HepG2 (cell line): ENCODE data around the gene MORC3. TPM values are rescaled to one million over a fixed set of nuclear protein-coding genes. Genes with fewer than 3 reads are reported as not detected.

Experiments used
- DNMT3B ChIP-seq: conservative IDR thresholded peaks from 2 replicates; pipeline ENCODE4 v1.6.1; 2016; ENCODE audit warnings: missing biosample characterization, control low read depth
- FOXJ3 ChIP-seq: sonication (generic); formaldehyde crosslinking; IDR thresholded peaks from 2 replicates; pipeline ENCODE4 v1.4.0; 2020; ENCODE audit warnings: missing genetic modification reagents, mild to moderate bottlenecking, borderline replicate concordance
- HHEX ChIP-seq: IDR thresholded peaks from 2 replicates; pipeline ENCODE4 v1.6.1; 2016; ENCODE audit warnings: control low read depth
- MEF2D ChIP-seq: sonication (generic); formaldehyde crosslinking; IDR thresholded peaks from 2 replicates; pipeline ENCODE4 v1.5.1; 2020; ENCODE audit warnings: mild to moderate bottlenecking, missing genetic modification reagents
- RXRA ChIP-seq: sonication (generic); formaldehyde crosslinking; IDR thresholded peaks from 2 replicates; pipeline ENCODE4 v1.5.1; 2020; ENCODE audit warnings: missing genetic modification reagents
- SAP130 ChIP-seq: IDR thresholded peaks from 2 replicates; pipeline ENCODE4 v1.6.1; 2016; ENCODE audit warnings: low read depth
- SOX5 ChIP-seq: IDR thresholded peaks from 2 replicates; pipeline ENCODE4 v1.6.1; 2016; ENCODE audit warnings: borderline replicate concordance
- XRCC5 ChIP-seq: fragments of 200-400 bp; formaldehyde crosslinking; optimal IDR thresholded peaks from 2 replicates; pipeline ENCODE3; 2017; ENCODE audit warnings: mild to moderate bottlenecking, low read length
- YEATS2 ChIP-seq: sonication (generic); formaldehyde crosslinking; IDR thresholded peaks from 2 replicates; pipeline ENCODE4 v1.4.0; 2020; ENCODE audit warnings: missing genetic modification reagents, borderline replicate concordance
- ZBTB7B ChIP-seq: sonication (generic); formaldehyde crosslinking; IDR thresholded peaks from 2 replicates; pipeline ENCODE4 v1.4.0; 2020; ENCODE audit warnings: missing genetic modification reagents
- polyA plus RNA-seq, 8 experiments: library from polyadenylated mRNA; depleted of rRNA in 3 of 8; stranded (reverse) in 7 of 8; unstranded in 1 of 8; fragments of >200 nt; fragmentation: Illumina TruSeq in 4 of 8; extraction: Trizol in 4 of 8; gene quantifications; 2 replicates each; pipeline versions ENCODE4 v1.2.1 to v1.2.3, GENCODE V29; 2011 to 2016; ENCODE audit warnings: low read depth in 4 of 8, missing spikeins in 1 of 8, mixed read lengths in 1 of 8; ENCODE audit not compliant: insufficient read depth in 1 of 8
- total RNA-seq, 5 experiments: library from RNA; depleted of rRNA; stranded (reverse); fragments of >200 nt; fragmentation: Illumina TruSeq; extraction: Trizol; gene quantifications; 2 replicates each; pipeline ENCODE4 v1.2.3, GENCODE V29; 2016; ENCODE audit warnings: low read depth in 1 of 5
- TF ChIP-seq, protein P1 (sequence below): sonication (generic); formaldehyde crosslinking; IDR thresholded peaks from 2 replicates; pipeline ENCODE4 v1.4.0; 2020; ENCODE audit warnings: missing genetic modification reagents
- TF ChIP-seq, protein P2 (sequence below): sonication (generic); formaldehyde crosslinking; IDR thresholded peaks from 2 replicates; pipeline ENCODE4 v1.5.0; 2020; ENCODE audit warnings: missing genetic modification reagents, mild to moderate bottlenecking, borderline replicate concordance
- TF ChIP-seq, protein P3 (sequence below), 2 experiments: fragments of 450-650 bp in 1 of 2; sonication (generic) in 1 of 2; formaldehyde crosslinking; IDR thresholded peaks; 2 replicates each; pipeline versions ENCODE4 v1.5.0 to v1.8.0; 2020 to 2022; ENCODE audit warnings: mild to moderate bottlenecking in 1 of 2, missing genetic modification reagents in 1 of 2
- TF ChIP-seq, protein P4 (sequence below): sonication (generic); formaldehyde crosslinking; IDR thresholded peaks from 2 replicates; pipeline ENCODE4 v1.5.1; 2020; ENCODE audit warnings: mild to moderate bottlenecking, moderate library complexity, missing genetic modification reagents
- TF ChIP-seq, protein P5 (sequence below): sonication (generic); formaldehyde crosslinking; IDR thresholded peaks from 2 replicates; pipeline ENCODE4 v1.4.0; 2020; ENCODE audit warnings: missing genetic modification reagents
- TF ChIP-seq, protein P6 (sequence below): sonication (generic); formaldehyde crosslinking; IDR thresholded peaks from 2 replicates; pipeline ENCODE4 v1.4.0; 2020; ENCODE audit warnings: missing genetic modification reagents, borderline replicate concordance

MORC3 gene
- total and polyA plus RNA-seq, 2 of the 13 experiments (the other 11 are each of a cell fraction or from before 2014, with no cell fraction given) = 12.9 to 19.5 TPM

DNA sequence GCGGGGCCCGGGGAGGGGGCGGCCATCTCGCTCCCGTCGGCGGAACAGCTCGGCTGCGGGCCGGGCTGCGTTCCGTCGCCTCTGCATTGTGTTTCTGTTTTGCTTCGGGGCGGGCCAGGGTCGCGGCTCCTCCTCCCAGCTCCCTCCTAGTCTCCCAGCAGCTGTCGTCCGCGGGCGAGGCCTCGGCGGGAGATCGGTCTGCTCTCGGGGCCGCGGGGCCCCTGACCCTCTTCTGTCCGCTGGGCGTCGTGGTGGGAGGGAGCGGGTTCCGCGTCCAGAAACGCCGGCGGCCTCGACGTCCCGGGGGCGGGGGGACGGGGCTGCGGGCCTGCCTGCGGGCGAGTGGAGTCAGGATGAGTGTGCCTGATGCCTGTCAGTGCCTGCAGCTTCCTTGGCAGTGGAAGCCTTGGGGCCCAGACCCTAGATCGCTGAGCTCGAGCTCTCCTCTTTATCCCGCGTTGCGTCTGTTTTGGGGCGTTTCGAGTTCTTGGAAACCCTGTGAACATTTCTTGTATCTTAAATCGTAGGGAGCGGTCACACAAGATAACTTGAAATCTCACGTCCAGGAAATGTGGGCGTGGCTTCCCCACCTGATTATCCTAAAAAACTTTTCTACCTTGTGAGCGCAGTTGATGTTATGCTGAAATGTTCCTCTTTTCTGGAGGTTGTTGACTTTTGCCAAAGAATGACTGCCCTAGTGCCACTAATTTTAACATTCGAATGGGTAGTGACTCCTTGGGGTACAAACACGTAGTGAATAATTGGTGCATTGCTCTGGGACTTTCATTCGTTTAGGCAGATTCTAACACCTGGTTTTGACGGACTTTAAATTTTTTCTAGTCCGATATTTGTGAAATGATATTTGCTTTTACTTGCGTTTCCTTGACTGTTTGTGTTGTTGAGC, 676 bp downstream of the MORC3 start (continued):
- no peak for TF ChIP-seq MEF2D
- TF ChIP-seq, protein P1, sequence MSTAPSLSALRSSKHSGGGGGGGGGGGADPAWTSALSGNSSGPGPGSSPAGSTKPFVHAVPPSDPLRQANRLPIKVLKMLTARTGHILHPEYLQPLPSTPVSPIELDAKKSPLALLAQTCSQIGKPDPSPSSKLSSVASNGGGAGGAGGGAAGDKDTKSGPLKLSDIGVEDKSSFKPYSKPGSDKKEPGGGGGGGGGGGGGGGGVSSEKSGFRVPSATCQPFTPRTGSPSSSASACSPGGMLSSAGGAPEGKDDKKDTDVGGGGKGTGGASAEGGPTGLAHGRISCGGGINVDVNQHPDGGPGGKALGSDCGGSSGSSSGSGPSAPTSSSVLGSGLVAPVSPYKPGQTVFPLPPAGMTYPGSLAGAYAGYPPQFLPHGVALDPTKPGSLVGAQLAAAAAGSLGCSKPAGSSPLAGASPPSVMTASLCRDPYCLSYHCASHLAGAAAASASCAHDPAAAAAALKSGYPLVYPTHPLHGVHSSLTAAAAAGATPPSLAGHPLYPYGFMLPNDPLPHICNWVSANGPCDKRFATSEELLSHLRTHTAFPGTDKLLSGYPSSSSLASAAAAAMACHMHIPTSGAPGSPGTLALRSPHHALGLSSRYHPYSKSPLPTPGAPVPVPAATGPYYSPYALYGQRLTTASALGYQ = 0 out of 2 replicates have a peak, but pooled peaks have one; percentile 30
- no peak for TF ChIP-seq XRCC5
- TF ChIP-seq YEATS2 (CRISPR knock-in tag) = no peak
- TF ChIP-seq, protein P2, sequence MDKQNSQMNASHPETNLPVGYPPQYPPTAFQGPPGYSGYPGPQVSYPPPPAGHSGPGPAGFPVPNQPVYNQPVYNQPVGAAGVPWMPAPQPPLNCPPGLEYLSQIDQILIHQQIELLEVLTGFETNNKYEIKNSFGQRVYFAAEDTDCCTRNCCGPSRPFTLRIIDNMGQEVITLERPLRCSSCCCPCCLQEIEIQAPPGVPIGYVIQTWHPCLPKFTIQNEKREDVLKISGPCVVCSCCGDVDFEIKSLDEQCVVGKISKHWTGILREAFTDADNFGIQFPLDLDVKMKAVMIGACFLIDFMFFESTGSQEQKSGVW (CRISPR knock-in tag) = no peak
- no peak for TF ChIP-seq HHEX
- TF ChIP-seq, protein P3, sequence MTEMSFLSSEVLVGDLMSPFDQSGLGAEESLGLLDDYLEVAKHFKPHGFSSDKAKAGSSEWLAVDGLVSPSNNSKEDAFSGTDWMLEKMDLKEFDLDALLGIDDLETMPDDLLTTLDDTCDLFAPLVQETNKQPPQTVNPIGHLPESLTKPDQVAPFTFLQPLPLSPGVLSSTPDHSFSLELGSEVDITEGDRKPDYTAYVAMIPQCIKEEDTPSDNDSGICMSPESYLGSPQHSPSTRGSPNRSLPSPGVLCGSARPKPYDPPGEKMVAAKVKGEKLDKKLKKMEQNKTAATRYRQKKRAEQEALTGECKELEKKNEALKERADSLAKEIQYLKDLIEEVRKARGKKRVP (CRISPR knock-in tag; IDR thresholded peaks at IDR 0.05) = 0 out of 4 replicates have a peak, but pooled peaks of 1 of the 2 experiments have one; percentile 1
- TF ChIP-seq, protein P4, sequence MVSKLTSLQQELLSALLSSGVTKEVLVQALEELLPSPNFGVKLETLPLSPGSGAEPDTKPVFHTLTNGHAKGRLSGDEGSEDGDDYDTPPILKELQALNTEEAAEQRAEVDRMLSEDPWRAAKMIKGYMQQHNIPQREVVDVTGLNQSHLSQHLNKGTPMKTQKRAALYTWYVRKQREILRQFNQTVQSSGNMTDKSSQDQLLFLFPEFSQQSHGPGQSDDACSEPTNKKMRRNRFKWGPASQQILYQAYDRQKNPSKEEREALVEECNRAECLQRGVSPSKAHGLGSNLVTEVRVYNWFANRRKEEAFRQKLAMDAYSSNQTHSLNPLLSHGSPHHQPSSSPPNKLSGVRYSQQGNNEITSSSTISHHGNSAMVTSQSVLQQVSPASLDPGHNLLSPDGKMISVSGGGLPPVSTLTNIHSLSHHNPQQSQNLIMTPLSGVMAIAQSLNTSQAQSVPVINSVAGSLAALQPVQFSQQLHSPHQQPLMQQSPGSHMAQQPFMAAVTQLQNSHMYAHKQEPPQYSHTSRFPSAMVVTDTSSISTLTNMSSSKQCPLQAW (CRISPR knock-in tag) = no peak; the same call in none of the 2 replicates
- TF ChIP-seq SAP130 (CRISPR knock-in tag) = peak; percentile 36; the same call in 1 of the 2 replicates
- TF ChIP-seq DNMT3B = no peak
- no peak for TF ChIP-seq FOXJ3 (CRISPR knock-in tag)
- TF ChIP-seq, protein P5, sequence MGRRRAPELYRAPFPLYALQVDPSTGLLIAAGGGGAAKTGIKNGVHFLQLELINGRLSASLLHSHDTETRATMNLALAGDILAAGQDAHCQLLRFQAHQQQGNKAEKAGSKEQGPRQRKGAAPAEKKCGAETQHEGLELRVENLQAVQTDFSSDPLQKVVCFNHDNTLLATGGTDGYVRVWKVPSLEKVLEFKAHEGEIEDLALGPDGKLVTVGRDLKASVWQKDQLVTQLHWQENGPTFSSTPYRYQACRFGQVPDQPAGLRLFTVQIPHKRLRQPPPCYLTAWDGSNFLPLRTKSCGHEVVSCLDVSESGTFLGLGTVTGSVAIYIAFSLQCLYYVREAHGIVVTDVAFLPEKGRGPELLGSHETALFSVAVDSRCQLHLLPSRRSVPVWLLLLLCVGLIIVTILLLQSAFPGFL = no peak
- no peak for TF ChIP-seq SOX5
- no peak for TF ChIP-seq ZBTB7B (CRISPR knock-in tag)
- TF ChIP-seq, protein P6, sequence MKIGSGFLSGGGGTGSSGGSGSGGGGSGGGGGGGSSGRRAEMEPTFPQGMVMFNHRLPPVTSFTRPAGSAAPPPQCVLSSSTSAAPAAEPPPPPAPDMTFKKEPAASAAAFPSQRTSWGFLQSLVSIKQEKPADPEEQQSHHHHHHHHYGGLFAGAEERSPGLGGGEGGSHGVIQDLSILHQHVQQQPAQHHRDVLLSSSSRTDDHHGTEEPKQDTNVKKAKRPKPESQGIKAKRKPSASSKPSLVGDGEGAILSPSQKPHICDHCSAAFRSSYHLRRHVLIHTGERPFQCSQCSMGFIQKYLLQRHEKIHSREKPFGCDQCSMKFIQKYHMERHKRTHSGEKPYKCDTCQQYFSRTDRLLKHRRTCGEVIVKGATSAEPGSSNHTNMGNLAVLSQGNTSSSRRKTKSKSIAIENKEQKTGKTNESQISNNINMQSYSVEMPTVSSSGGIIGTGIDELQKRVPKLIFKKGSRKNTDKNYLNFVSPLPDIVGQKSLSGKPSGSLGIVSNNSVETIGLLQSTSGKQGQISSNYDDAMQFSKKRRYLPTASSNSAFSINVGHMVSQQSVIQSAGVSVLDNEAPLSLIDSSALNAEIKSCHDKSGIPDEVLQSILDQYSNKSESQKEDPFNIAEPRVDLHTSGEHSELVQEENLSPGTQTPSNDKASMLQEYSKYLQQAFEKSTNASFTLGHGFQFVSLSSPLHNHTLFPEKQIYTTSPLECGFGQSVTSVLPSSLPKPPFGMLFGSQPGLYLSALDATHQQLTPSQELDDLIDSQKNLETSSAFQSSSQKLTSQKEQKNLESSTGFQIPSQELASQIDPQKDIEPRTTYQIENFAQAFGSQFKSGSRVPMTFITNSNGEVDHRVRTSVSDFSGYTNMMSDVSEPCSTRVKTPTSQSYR (CRISPR knock-in tag) = no peak
- no peak for TF ChIP-seq RXRA (CRISPR knock-in tag)
